K562 treated with DMSO at 1 percent for 12 hours (cell line): ENCODE measurements around the gene DAD1. TPM values are rescaled to one million over a fixed set of nuclear protein-coding genes. Genes with fewer than 3 reads are reported as not detected.

Experiments
- total RNA-seq: library from RNA; unstranded; fragments of 300-600 nt; gene quantifications from 2 replicates; pipeline ENCODE4 v1.2.3, GENCODE V29; 2022; ENCODE audit not compliant: insufficient read depth

DAD1 gene
- 264 and 272 TPM in 2 replicates for total RNA-seq

GRCh38 chr14:22589096-22589839, at the start of gene DAD1:
TSS of gene DAD1 (minus strand) at chr14:22589224. CDS start at chr14:22589157, 67 bp downstream.

GRCh38 chr14:22598099-22598895, 9.3 kb upstream of the DAD1 start, which contains the start of gene ABHD4:
TSS of gene ABHD4 (plus strand) at chr14:22598300. CDS start at chr14:22598307, 7 bp downstream.

Other genes with a start within 250 kb of the DAD1 start
- gene ABHD4, start 9.1 kb upstream of the DAD1 start, total RNA-seq: 19.0 and 33.7 TPM in 2 replicates
- not detected in 2 replicates for gene OR6J1, start 55.1 kb upstream of the DAD1 start, total RNA-seq
- 90.5 and 145 TPM in 2 replicates for gene OXA1L, start 177.5 kb upstream of the DAD1 start, total RNA-seq
- gene SLC7A7, start 226.2 kb upstream of the DAD1 start, total RNA-seq: 0.51 TPM in 1 of 2 replicates, not detected in the other
- gene MRPL52, start 240.7 kb upstream of the DAD1 start, total RNA-seq: 92.9 and 111 TPM in 2 replicates
- gene MMP14, start 247.4 kb upstream of the DAD1 start, total RNA-seq: 5.2 and 5.9 TPM in 2 replicates